Right lobe of liver (tissue), 6 donors: ENCODE results near the gene TMED1. TPM values are rescaled to one million over a fixed set of nuclear protein-coding genes. Genes with fewer than 3 reads are reported as not detected.

ENCODE experiments used
- ATAC-seq, 4 donors: fragments of 200-7000 bp; cut with Tn5 transposase; one replicate each; pipeline ENCODE4 v1.9.1; 2020; ENCODE audit warnings: mild to moderate bottlenecking in 4 of 4, moderate library complexity in 4 of 4
- DNase-seq, 3 donors: peaks; one replicate each; pipeline ENCODE4 v3.0.0-alpha.2; 2020
- H3K27ac ChIP-seq, 3 donors: fragments of 200-600 bp; one replicate each; pipeline ENCODE4 v1.8.0; 2022
- H3K27me3 ChIP-seq, 2 donors: fragments of 200-600 bp; one replicate each; pipeline ENCODE4 v1.8.0; 2022
- H3K36me3 ChIP-seq, 4 donors: fragments of 200-600 bp; sonication (generic) in 1 of 4; one replicate each; pipeline versions ENCODE4 v1.5.1 to v1.8.0; 2017 to 2022; ENCODE audit warnings: control low read depth in 1 of 4
- H3K4me1 ChIP-seq, 4 donors: fragments of 200-600 bp; sonication (generic) in 1 of 4; one replicate each; pipeline versions ENCODE4 v1.5.1 to v1.8.0; 2017 to 2022; ENCODE audit warnings: control low read depth in 1 of 4
- H3K4me3 ChIP-seq, 3 donors: fragments of 200-600 bp; one replicate each; pipeline ENCODE4 v1.8.0; 2022
- H3K9me3 ChIP-seq, 4 donors: fragments of 200-600 bp; sonication (generic) in 1 of 4; one replicate each; pipeline versions ENCODE4 v1.5.1 to v1.8.0; 2017 to 2022; ENCODE audit warnings: control low read depth in 1 of 4
- CTCF ChIP-seq, 4 donors: fragments of 200-600 bp in 3 of 4; fragments of 450-650 bp in 1 of 4; IDR thresholded peaks; one replicate each; pipeline versions ENCODE4 v1.5.1 to v1.8.0; 2016 to 2022; ENCODE audit warnings: antibody characterized with exemption in 4 of 4, mild to moderate bottlenecking in 2 of 4
- POLR2A ChIP-seq: fragments of 450-650 bp; IDR thresholded peaks from one replicate; pipeline ENCODE4 v1.6.1; 2017; ENCODE audit warnings: antibody characterized with exemption, mild to moderate bottlenecking
- WGBS: methylation state at CpG from one replicate; pipeline ENCODE4 v1.1.6; 2018; ENCODE audit warnings: low coverage, low lambda C conversion rate; ENCODE audit not compliant: insufficient coverage; ENCODE audit errors: missing lambda C conversion rate; 5-methylcytosine and 5-hydroxymethylcytosine counted together
- intact Hi-C, 2 donors: fragments of 100-400 bp; cut with DNase I; formaldehyde crosslinking; loops; one replicate each; pipeline versions ENCODE4 v1.11.2 to v1.14.1; 2022
- total RNA-seq, 6 experiments: library from RNA; depleted of rRNA in 2 of 6; stranded (reverse); fragments of >200 nt in 2 of 6; fragmentation: NEBNext Ultra II Directional in 3 of 6; extraction: Animal tissue kit (Norgen Biotek cat#: 25700) in 3 of 6; gene quantifications; one replicate each; pipeline versions ENCODE4 v1.1.0 to v1.2.4, GENCODE V29; 2016 to 2023
- donor health status: DM: no; HTN: yes; CAD: no.
- donor health status: DM: no; HTN: no; CAD: no.
- donor health status: DM: no; HTN: no; CAD: no.
- donor health status: DM: no; HTN: yes; CAD: no.
- donor health status: DM: no; HTN: yes; CAD: no.

TMED1 gene
- total RNA-seq, 6 experiments from 2014 or later = 19.1 to 24.1 (median 21.7) TPM

GRCh38 chr19:10820173-10820572, 15.8 kb downstream of the TMED1 start:
- DNase-seq (peak in 1 of 3 donors; percentile 42), ATAC-seq (peak; percentile 7 to 37 (median 25))
- intact Hi-C loops = no loop called here

GRCh38 chr19:10819124-10820060, 16.6 kb downstream of the TMED1 start:
- Histone ChIP-seq H3K9me3 (no peaks in the 10 kb centered on the region), H3K36me3 (peaks cover 0 to 41% (median 8%) of the 10 kb centered on the region in 4 donors), H3K4me3 (no peak overlapping the region), H3K27me3 (no peaks in the 10 kb centered on the region), H3K4me1 (no peaks in the 10 kb centered on the region), H3K27ac (no peak overlapping the region)
- WGBS = 94% methylated on average over 12 of the region's 27 CpGs
- intact Hi-C loops = no loop called here
- TF ChIP-seq POLR2A = no peak
- TF ChIP-seq CTCF (IDR thresholded peaks at IDR 0.05) = no peak
- DNase-seq (no peak), ATAC-seq (peak in 1 of 4 donors; percentile 6)

More at GRCh38 chr19:10820173-10820572, 15.8 kb downstream of the TMED1 start:
- no peak overlapping the region for H3K4me3 ChIP-seq
- peaks cover 0 to 48% (median 10%) of the 10 kb centered on the region in 4 donors for H3K36me3 ChIP-seq
- TF ChIP-seq POLR2A = no peak
- TF ChIP-seq CTCF (IDR thresholded peaks at IDR 0.05) = peak in 3 of 4 donors; percentile 11 to 31 (median 26)
- H3K9me3 ChIP-seq = no peaks in the 10 kb centered on the region
- H3K27ac ChIP-seq = no peak overlapping the region
- H3K4me1 ChIP-seq = no peaks in the 10 kb centered on the region
- no peaks in the 10 kb centered on the region for H3K27me3 ChIP-seq
- WGBS = 84% methylated on average over 7 of the region's 7 CpGs

GRCh38 chr19:10818301-10819123, 17.5 kb downstream of the TMED1 start:
- TF ChIP-seq CTCF (IDR thresholded peaks at IDR 0.05) = no peak
- no peak for TF ChIP-seq POLR2A
- Histone ChIP-seq H3K27ac (no peak overlapping the region), H3K4me3 (no peak overlapping the region), H3K9me3 (no peaks in the 10 kb centered on the region), H3K27me3 (no peaks in the 10 kb centered on the region), H3K36me3 (peaks cover 0 to 39% (median 2%) of the 10 kb centered on the region in 4 donors), H3K4me1 (no peaks in the 10 kb centered on the region)
- WGBS = 66% methylated on average over 4 of the region's 19 CpGs
- intact Hi-C loops = no loop called here
- DNase-seq (no peak), ATAC-seq (no peak)

- intact Hi-C loops = no loop called here
- peaks cover 0 to 40% (median 0%) of the 10 kb centered on the region in 4 donors for H3K36me3 ChIP-seq
- no peaks in the 10 kb centered on the region for H3K9me3 ChIP-seq
- no peak for DNase-seq
- H3K27ac ChIP-seq = peak overlapping the region in 2 of 3 donors; percentile 43 to 47
- H3K4me1 ChIP-seq = no peaks in the 10 kb centered on the region
- TF ChIP-seq CTCF (IDR thresholded peaks at IDR 0.05) = no peak
- TF ChIP-seq POLR2A = no peak
- 89% methylated on average over 7 of the region's 42 CpGs for WGBS
- ATAC-seq = no peak
- peak overlapping the region in 1 of 3 donors; percentile 16 for H3K4me3 ChIP-seq
- H3K27me3 ChIP-seq = no peaks in the 10 kb centered on the region
Observed at GRCh38 chr19:10817291-10818038, 18.5 kb downstream of the TMED1 start.
